Measurements from ENCODE around the gene B9D2.
"Not testable (repeated sequence)": the region's sequence is repeated elsewhere in the genome, so short reads cannot be mapped to it uniquely, and the experiment has no call there.

B9D2 gene, protein sequence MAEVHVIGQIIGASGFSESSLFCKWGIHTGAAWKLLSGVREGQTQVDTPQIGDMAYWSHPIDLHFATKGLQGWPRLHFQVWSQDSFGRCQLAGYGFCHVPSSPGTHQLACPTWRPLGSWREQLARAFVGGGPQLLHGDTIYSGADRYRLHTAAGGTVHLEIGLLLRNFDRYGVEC

DNA sequence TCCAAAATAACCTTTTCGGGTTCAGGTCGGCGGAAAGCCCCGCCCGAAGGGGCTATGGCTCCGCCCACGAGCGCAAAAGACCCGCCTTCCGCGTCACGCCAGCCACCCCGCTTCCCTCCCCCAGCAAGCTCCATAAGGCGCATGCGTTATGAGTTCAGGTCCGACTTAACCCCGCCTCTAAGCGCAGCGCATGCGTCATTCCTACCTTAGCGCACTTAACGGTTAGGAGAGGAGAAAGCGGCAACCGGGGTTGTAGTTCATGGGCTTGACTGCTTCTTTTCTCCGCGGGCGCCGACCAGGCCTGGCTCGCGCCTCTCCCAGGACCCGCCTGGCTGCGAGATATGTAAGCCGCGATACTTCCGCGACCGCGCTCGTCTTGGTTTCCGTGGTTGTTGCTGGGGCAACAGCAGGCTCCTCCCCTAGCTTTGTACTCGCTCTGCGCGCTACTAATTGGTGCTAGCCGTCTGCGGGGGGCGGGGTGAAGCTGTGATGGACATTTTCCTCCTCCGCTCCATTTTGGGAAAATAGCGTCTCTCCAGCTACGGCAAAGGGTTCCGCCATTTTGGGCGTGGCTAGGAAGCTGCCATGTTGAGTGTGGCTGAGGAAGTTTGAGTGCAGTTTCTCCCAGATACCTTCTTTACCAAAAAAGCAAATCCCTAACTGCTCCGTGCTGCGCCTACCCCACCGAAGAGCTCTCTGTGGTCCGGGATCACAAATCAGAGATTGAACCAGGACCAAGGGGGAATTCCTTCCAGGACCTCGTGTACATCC lies at the start of gene B9D2:
TSS of gene B9D2 (minus strand) at position 397 of the 771 bp plus-strand sequence. CDS start 630 bp downstream, outside the sequence.
- DNase-seq = peak; percentile 97 to 98

- no peak for DNase-seq
These were observed 49.0 kb upstream of the B9D2 start for GRCh38 chr19:41412953-41413352.

GRCh38 chr19:41411968-41412265 lies 48.0 kb upstream of the B9D2 start:
- DNase-seq = no peak

GRCh38 chr19:41411100-41411967 lies 47.4 kb upstream of the B9D2 start:
- DNase-seq = no peak

DNA sequence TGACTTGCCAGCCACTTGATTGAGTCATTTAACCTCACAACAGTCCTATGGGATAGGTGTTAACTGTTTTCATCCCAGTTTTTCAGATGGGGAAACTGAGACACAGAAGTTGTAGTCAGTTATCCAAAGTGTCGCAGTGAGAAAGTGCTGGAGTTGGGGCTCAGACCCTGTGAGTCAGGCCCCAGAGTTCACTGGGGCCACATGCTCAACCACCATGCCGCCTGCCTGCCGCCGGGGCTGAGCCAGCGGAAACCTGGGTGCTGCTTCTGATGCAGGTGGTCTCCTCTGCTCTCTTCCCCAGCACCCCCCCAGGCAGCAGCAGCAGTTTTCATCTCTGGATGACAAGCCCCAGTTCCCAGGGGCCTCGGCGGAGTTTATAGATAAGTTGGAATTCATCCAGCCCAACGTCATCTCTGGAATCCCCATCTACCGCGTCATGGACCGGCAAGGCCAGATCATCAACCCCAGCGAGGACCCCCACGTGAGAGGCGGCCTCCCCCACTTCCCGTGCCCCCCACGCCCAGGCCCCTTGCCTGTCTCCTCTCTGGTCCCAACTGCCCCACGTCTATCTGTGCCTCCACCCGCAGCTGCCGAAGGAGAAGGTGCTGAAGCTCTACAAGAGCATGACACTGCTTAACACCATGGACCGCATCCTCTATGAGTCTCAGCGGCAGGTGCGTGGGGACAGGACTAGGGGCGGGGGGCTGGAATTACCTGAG lies 46.5 kb upstream of the B9D2 start:
- DNase-seq = no peak

DNA sequence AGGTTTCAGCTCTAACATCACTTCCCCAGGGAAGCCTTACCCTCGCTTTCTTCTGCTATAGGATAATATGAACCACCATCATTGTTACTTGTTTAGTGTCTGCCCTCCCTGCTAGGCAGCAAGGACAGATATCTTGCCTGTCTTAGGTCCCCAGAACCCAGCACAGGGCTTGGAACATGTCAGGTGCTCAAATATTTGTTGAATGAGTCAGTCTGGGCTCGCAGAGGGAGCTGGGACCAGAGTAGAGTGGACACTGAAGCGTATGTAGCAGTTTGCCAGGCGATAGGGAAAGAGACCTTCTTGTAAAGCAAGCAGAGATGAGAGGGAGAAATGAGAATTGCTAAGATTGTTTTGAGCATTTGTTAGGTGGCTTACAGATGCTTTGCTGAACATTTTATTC lies 45.3 kb upstream of the B9D2 start:
- no peak for DNase-seq

GRCh38 chr19:41408846-41409245 lies 44.9 kb upstream of the B9D2 start:
- DNase-seq = not testable (repeated sequence)

GRCh38 chr19:41408256-41408655 lies 44.3 kb upstream of the B9D2 start:
- no peak for DNase-seq

DNA sequence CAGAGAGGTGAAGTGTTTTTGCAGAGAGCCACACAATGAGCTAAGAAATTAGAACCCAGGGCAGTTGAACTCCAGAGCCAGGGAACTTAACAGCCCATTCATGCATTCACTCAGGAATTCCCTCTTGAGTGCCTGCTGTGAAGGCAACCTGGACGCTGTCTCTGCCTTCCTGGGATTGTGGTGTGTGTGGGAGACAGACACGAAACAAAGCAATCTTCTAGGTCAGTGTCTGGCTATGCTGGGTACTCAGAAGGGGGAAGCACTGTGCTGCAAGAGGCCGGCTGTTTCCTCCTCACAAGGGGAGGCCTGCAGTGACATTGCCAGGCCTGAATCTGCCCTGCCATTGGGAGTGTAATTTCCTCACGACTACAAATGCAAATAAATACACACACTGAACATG lies 43.3 kb upstream of the B9D2 start:
- DNase-seq = peak; percentile 47 to 64

GRCh38 chr19:41405776-41406175 lies 41.8 kb upstream of the B9D2 start:
- DNase-seq = no peak

GRCh38 chr19:41403181-41403970 lies 39.4 kb upstream of the B9D2 start:
- DNase-seq = no peak

GRCh38 chr19:41402010-41402409 lies 38.1 kb upstream of the B9D2 start:
- DNase-seq = no peak

DNA sequence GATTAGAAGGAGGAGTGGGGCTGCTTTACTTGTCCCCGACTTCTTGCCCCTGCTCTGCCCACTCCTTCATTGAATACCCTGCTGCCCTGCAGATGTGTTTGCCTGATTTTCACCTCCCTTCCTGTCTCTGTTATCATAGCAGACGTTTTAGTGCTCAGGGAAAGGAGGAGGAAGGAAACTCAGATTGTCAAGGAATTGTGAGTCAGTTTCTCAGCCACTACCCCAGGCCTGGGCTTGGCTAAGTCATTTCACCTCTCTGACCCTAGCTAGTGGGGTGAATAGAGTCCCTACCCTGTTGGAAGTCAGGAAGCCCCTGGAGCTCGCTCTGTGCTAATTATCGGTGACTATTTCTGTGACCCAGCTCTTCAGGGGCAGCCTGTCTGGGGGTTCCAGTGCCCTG lies 37.5 kb upstream of the B9D2 start:
- DNase-seq = no peak

- DNase-seq = no peak
These were observed 35.6 kb upstream of the B9D2 start for GRCh38 chr19:41399525-41399924.

- DNase-seq = no peak
These were observed 35.1 kb upstream of the B9D2 start for GRCh38 chr19:41399091-41399490.

DNA sequence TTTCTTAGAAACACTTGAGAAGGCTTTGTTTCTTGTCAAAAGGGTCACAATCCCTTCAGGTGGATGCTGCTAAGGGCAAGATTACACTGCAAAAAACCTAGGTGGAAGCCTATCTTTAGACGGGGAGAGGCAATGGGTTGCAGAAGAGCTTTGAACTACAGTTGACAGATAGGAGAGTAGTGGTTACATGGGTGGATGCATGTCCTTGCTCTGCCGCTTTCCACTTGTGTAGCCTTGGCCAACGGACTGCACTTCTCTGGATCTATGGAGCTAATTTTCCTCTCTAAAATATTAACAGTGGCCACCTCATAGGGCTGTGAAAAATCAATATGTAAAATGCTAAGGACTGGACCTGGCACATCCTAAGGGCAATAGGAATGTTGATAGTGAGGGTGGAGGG lies 34.6 kb upstream of the B9D2 start:
- DNase-seq = no peak

- no peak for DNase-seq
These were observed 34.1 kb upstream of the B9D2 start for GRCh38 chr19:41398050-41398418.

GRCh38 chr19:41397086-41398049 lies 33.4 kb upstream of the B9D2 start, which contains the start of the genes BCKDHA and EXOSC5:
TSS of gene BCKDHA (plus strand) at chr19:41397818. CDS start at chr19:41397828, 10 bp downstream.
TSS of gene EXOSC5 (minus strand) at chr19:41397359. CDS start at chr19:41397328, 31 bp downstream.
- DNase-seq = peak; percentile 99 to 100

DNA sequence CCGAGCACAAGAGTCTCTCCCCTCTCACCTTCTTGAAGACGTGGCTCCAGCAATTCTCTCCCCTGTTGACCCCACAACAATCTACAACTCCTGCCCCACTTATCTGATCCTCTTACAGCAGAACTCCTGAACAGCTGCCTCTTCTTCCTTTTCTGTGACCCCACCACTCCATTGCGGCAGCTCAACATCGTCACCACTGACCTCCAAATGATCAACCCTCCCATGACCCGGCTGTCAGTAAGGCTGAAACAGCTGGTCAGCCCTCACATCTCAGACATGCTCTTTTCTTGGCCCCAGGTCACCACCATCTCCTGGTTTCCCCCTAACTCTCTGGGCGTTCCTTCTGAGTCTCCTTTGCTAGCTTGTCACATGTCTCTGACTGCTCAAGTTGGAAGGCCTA lies 31.4 kb upstream of the B9D2 start:
- peak in 1 of 2 donors; percentile 28 for DNase-seq

- no peak for DNase-seq
These were observed 28.8 kb upstream of the B9D2 start for GRCh38 chr19:41392775-41393174.

DNA sequence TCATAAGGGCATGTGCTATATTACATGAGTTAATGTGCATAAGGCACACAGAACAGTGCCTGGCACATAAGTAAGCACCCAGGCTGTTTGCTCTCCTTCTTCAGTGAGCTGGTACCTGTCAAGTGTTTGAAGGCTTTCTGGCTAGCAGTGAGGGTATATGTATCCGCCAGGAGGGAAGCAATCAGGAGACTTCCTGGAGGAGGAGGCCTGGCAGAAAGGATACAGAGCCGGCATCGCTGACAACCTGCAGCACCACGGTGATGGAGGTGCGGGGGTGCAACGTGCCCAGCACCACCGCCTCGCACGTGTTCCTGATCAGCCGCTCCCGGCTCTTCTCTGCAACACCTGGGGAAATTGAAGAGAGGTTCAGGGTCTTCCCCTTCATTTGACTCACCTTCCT lies 27.7 kb upstream of the B9D2 start:
- no peak for DNase-seq

Measured in inflammatory macrophage treated with lipopolysaccharide for 1 hour (primary cell).